Liver (tissue), 9 donors: Measurements from ENCODE around the gene CCDC33. TPM values are rescaled to one million over a fixed set of nuclear protein-coding genes. Genes with fewer than 3 reads are reported as not detected.

Experiments
- DNase-seq: peaks from one replicate; pipeline ENCODE4 v3.0.0-alpha.2; 2017; ENCODE audit warnings: low spot score
- H3K27ac ChIP-seq, 2 donors: one replicate each; pipeline ENCODE4 v1.7.0; 2013; ENCODE audit warnings: inconsistent platforms in 2 of 2, low read length in 2 of 2, control low read depth in 1 of 2, low read depth in 1 of 2, mild to moderate bottlenecking in 1 of 2
- H3K27me3 ChIP-seq, 4 donors: one replicate each; pipeline versions ENCODE4 v1.6.1 to v1.7.0; 2013; ENCODE audit warnings: low read length in 3 of 4, inconsistent platforms in 1 of 4, mild to moderate bottlenecking in 1 of 4, moderate library complexity in 1 of 4; ENCODE audit not compliant: control insufficient read depth in 4 of 4, insufficient read depth in 4 of 4
- H3K36me3 ChIP-seq, 4 donors: one replicate each; pipeline versions ENCODE4 v1.6.1 to v1.7.0; 2013; ENCODE audit warnings: low read length in 3 of 4, mild to moderate bottlenecking in 3 of 4, low read depth in 1 of 4, moderate library complexity in 1 of 4; ENCODE audit not compliant: control insufficient read depth in 4 of 4, insufficient read depth in 3 of 4
- H3K4me1 ChIP-seq, 4 donors: one replicate each; pipeline versions ENCODE4 v1.6.1 to v1.7.0; 2013; ENCODE audit warnings: low read length in 3 of 4, mild to moderate bottlenecking in 3 of 4, moderate library complexity in 1 of 4; ENCODE audit not compliant: control insufficient read depth in 4 of 4, insufficient read depth in 4 of 4
- H3K4me3 ChIP-seq, 3 donors: one replicate each; pipeline versions ENCODE4 v1.6.1 to v1.7.0; 2013; ENCODE audit warnings: low read length in 3 of 3, control low read depth in 1 of 3, low read depth in 1 of 3, mild to moderate bottlenecking in 1 of 3
- H3K9ac ChIP-seq, 2 donors: one replicate each; pipeline ENCODE4 v1.7.0; 2013; ENCODE audit warnings: low read length in 2 of 2, mild to moderate bottlenecking in 2 of 2, moderate library complexity in 2 of 2, control low read depth in 1 of 2, low read depth in 1 of 2
- H3K9me3 ChIP-seq, 4 donors: one replicate each; pipeline versions ENCODE4 v1.6.1 to v1.7.0; 2013; ENCODE audit warnings: low read length in 3 of 4; ENCODE audit not compliant: control insufficient read depth in 4 of 4
- EGR1 ChIP-seq, 2 donors: IDR thresholded peaks; 2 replicates each; pipeline ENCODE4 v1.6.1; 2016 to 2018; ENCODE audit warnings: antibody characterized with exemption in 2 of 2, low read depth in 2 of 2
- FOXA1 ChIP-seq: IDR thresholded peaks from 2 replicates; pipeline ENCODE4 v1.6.1; 2016; ENCODE audit warnings: antibody characterized with exemption
- GABPA ChIP-seq, 2 donors: IDR thresholded peaks in 1 of 2; conservative IDR thresholded peaks in 1 of 2; 2 replicates each; pipeline ENCODE4 v1.6.1; 2016; ENCODE audit warnings: antibody characterized with exemption in 2 of 2, mild to moderate bottlenecking in 1 of 2, moderate library complexity in 1 of 2
- HNF4G ChIP-seq: IDR thresholded peaks from 2 replicates; pipeline ENCODE4 v1.6.1; 2016; ENCODE audit warnings: antibody characterized with exemption
- JUND ChIP-seq, 2 donors: IDR thresholded peaks; 2 replicates each; pipeline ENCODE4 v1.6.1; 2016; ENCODE audit warnings: antibody characterized with exemption in 2 of 2
- RAD21 ChIP-seq, 2 donors: IDR thresholded peaks; 2 replicates each; pipeline ENCODE4 v1.6.1; 2016; ENCODE audit warnings: antibody characterized with exemption in 2 of 2, mild to moderate bottlenecking in 2 of 2
- SP1 ChIP-seq: IDR thresholded peaks from 2 replicates; pipeline ENCODE4 v1.6.1; 2018; ENCODE audit warnings: antibody characterized with exemption, mild to moderate bottlenecking
- YY1 ChIP-seq: IDR thresholded peaks from 2 replicates; pipeline ENCODE4 v1.6.1; 2016; ENCODE audit warnings: antibody characterized with exemption, mild to moderate bottlenecking
- WGBS: extraction: QIAGEN DNeasy Blood & Tissue Kit; methylation state at CpG from one replicate; pipeline ENCODE4 v1.1.7; 2013; 5-methylcytosine and 5-hydroxymethylcytosine counted together
- polyA plus RNA-seq, 2 donors: library from polyadenylated mRNA; stranded (reverse) in 1 of 2; unstranded in 1 of 2; fragments of 200-250 nt in 1 of 2; fragments of >200 nt in 1 of 2; fragmentation: Nextera tagmentation in 1 of 2; extraction: Ambion mirVana in 1 of 2; gene quantifications; one replicate each; pipeline versions ENCODE4 v1.2.1 to v1.2.3, GENCODE V29; 2013 to 2015
- total RNA-seq, 2 donors: library from RNA; depleted of rRNA; stranded (reverse); fragments of >200 nt; gene quantifications; one replicate each; pipeline ENCODE4 v1.2.3, GENCODE V29; 2014
- TF ChIP-seq, protein P1 (sequence below): fragments of 150-350 bp; IDR thresholded peaks from 2 replicates; pipeline ENCODE4 v1.5.1; 2017; ENCODE audit warnings: improper control_type of control experiment, low read depth, low read length; ENCODE audit not compliant: missing input control
- TF ChIP-seq, protein P2 (sequence below): IDR thresholded peaks from 2 replicates; pipeline ENCODE4 v1.6.1; 2016; ENCODE audit warnings: antibody characterized with exemption
- TF ChIP-seq, protein P3 (sequence below): IDR thresholded peaks from 2 replicates; pipeline ENCODE4 v1.6.1; 2016; ENCODE audit warnings: antibody characterized with exemption
- donor health status: healthy.
- donor health status: healthy.
- donor health status: healthy.
- donor health status: healthy.
- donor health status: healthy.

Gene CCDC33
- total and polyA plus RNA-seq, 4 donors = not detected

DNA sequence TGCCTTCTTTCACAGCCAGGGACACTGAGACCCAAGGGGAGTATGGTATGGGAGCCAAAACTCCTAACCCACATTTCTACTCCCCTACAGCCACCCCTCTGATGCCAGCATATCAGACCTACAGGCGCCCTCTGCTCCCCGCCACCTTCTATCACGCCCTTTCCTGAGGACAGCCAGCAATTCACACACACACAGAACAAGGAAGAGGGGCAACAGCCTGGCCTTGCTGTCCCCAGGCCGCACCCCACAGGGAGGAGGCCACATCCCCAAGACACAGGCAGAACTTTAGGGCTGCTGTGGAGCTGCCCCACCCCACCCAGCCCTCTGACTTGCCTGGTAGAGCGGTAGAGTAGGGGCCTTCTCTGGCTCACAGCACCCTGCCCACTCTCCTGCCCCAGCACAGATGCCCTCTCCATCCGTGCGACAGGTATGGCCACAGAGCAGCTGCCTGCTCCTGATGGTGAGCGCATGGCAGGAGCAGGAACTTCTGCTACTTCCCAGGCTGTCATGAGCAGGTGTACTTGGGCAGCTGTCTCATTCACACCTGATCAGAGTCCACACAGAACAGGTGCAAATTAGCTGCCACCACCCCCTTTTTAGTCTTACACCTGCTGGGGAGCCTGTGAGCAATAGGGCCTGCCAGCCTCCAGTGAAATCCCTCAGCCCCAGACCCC is 33.4 kb downstream of the CCDC33 start:
- no peak for TF ChIP-seq GABPA (IDR thresholded peaks at IDR 0.05 in 1 of 2, conservative IDR thresholded peaks at IDR 0.05 in 1 of 2)
- TF ChIP-seq, protein P1, sequence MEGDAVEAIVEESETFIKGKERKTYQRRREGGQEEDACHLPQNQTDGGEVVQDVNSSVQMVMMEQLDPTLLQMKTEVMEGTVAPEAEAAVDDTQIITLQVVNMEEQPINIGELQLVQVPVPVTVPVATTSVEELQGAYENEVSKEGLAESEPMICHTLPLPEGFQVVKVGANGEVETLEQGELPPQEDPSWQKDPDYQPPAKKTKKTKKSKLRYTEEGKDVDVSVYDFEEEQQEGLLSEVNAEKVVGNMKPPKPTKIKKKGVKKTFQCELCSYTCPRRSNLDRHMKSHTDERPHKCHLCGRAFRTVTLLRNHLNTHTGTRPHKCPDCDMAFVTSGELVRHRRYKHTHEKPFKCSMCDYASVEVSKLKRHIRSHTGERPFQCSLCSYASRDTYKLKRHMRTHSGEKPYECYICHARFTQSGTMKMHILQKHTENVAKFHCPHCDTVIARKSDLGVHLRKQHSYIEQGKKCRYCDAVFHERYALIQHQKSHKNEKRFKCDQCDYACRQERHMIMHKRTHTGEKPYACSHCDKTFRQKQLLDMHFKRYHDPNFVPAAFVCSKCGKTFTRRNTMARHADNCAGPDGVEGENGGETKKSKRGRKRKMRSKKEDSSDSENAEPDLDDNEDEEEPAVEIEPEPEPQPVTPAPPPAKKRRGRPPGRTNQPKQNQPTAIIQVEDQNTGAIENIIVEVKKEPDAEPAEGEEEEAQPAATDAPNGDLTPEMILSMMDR = no peak
- TF ChIP-seq YY1 = no peak
- TF ChIP-seq, protein P2, sequence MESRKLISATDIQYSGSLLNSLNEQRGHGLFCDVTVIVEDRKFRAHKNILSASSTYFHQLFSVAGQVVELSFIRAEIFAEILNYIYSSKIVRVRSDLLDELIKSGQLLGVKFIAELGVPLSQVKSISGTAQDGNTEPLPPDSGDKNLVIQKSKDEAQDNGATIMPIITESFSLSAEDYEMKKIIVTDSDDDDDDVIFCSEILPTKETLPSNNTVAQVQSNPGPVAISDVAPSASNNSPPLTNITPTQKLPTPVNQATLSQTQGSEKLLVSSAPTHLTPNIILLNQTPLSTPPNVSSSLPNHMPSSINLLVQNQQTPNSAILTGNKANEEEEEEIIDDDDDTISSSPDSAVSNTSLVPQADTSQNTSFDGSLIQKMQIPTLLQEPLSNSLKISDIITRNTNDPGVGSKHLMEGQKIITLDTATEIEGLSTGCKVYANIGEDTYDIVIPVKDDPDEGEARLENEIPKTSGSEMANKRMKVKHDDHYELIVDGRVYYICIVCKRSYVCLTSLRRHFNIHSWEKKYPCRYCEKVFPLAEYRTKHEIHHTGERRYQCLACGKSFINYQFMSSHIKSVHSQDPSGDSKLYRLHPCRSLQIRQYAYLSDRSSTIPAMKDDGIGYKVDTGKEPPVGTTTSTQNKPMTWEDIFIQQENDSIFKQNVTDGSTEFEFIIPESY = no peak
- TF ChIP-seq FOXA1 = no peak
- no peaks in the 10 kb centered on the region for H3K36me3 ChIP-seq
- no peak for DNase-seq
- H3K4me3 ChIP-seq = no peak overlapping the region
- H3K9ac ChIP-seq = no peak overlapping the region
- WGBS = 79% methylated on average over 8 of the region's 8 CpGs
- no peak overlapping the region for H3K27ac ChIP-seq
- no peaks in the 10 kb centered on the region for H3K9me3 ChIP-seq
- H3K4me1 ChIP-seq = no peaks in the 10 kb centered on the region
- H3K27me3 ChIP-seq = peaks cover 0 to 11% (median 0%) of the 10 kb centered on the region in 4 donors

DNA sequence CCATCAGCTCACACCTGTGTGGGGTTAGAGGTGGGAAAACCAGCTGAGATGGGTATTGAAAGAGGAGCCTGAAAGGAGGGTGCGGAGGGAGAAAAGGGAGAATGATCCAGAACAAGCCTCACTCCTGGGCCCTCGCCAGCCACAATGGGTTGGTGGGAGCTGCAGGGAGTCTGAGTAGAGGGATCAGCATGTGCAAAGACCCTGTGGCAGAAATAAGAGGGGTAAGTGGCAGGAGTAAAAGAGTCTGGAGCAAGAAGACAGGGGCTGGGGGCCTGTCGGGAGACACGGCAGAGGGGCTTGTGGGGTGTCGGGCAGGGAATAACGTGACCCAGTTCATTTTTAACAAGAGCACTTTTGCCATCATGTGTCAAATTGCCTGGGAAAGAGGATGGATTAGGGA is 34.0 kb downstream of the CCDC33 start:
- H3K36me3 ChIP-seq = no peaks in the 10 kb centered on the region
- H3K4me3 ChIP-seq = no peak overlapping the region
- TF ChIP-seq RAD21 (IDR thresholded peaks at IDR 0.05) (no peak), HNF4G (no peak), JUND (IDR thresholded peaks at IDR 0.05) (no peak), EGR1 (IDR thresholded peaks at IDR 0.05; ENCODE audit: low read depth in 2 of 2) (no peak)
- TF ChIP-seq, protein P3, sequence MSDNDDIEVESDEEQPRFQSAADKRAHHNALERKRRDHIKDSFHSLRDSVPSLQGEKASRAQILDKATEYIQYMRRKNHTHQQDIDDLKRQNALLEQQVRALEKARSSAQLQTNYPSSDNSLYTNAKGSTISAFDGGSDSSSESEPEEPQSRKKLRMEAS = no peak
- H3K4me1 ChIP-seq = no peaks in the 10 kb centered on the region
- DNase-seq = no peak
- H3K27me3 ChIP-seq = peaks cover 0 to 11% (median 0%) of the 10 kb centered on the region in 4 donors
- 82% methylated on average over 6 of the region's 6 CpGs for WGBS
- H3K9me3 ChIP-seq = no peaks in the 10 kb centered on the region
- H3K9ac ChIP-seq = no peak overlapping the region
- no peak overlapping the region for H3K27ac ChIP-seq

DNA sequence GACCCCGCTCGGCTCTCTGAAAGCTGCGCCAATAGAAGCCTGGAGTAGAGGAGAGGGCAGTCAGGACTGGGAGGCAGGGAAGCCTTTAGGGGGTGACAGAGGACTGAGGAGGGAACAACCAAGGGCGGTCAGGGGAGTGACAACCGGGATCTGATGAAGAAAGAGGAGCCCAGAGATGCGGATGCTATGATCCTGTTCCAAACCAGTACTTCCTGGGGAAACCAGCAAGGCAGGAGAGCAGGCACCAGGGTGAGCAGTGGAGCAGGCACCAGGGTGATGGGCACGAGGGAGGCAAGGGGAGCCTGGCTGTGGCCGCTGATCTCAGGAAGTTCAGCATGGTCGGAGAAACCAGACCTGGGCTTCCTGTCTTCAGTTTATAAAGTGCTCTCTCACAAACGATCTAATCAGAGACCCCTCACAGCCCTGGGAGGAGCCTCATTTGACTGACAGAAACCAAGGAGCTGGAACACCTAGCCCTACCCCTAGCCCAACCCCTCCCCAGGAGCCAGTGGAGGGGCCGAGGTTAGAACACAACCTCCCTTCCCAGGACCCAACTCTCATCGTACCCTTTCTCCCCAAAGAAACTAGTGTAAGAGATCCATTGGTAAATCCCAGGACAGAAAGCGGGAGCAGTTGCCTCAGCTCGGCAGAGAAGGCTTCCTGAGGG is 34.9 kb downstream of the CCDC33 start:
- Histone ChIP-seq H3K9me3 (no peaks in the 10 kb centered on the region), H3K36me3 (no peaks in the 10 kb centered on the region), H3K4me1 (no peaks in the 10 kb centered on the region), H3K4me3 (no peak overlapping the region), H3K9ac (no peak overlapping the region), H3K27ac (no peak overlapping the region), H3K27me3 (peaks cover 0 to 11% (median 0%) of the 10 kb centered on the region in 4 donors)
- 39% methylated on average over 14 of the region's 14 CpGs for WGBS
- no peak for DNase-seq
- TF ChIP-seq SP1 (no peak), FOXA1 (no peak)
